ENCODE measurements around the gene ARRDC2.

ARRDC2 gene

GRCh38 chr19:18007044-18007916, 690 bp upstream of the ARRDC2 start:
- TF ChIP-seq EP300 (IDR thresholded peaks at IDR 0.05; ENCODE audit: borderline replicate concordance) = no peak
- 0 out of 2 replicates have a peak, but pooled peaks have one; percentile 87 for TF ChIP-seq EGR1 (IDR thresholded peaks at IDR 0.05)
- TF ChIP-seq CEBPB (IDR thresholded peaks at IDR 0.05) = peak; percentile 7; the same call in 1 of the 2 replicates
- TF ChIP-seq TAF1 (IDR thresholded peaks at IDR 0.05; ENCODE audit: low read depth) = no peak
- TF ChIP-seq FOXM1 (IDR thresholded peaks at IDR 0.05; ENCODE audit: borderline replicate concordance, low read depth) = no peak
- TF ChIP-seq TEAD4 (IDR thresholded peaks at IDR 0.05) = 0 out of 2 replicates have a peak, but pooled peaks have one; percentile 6
- no peak for TF ChIP-seq REST (IDR thresholded peaks at IDR 0.05; ENCODE audit: low read depth)
- TF ChIP-seq, protein P1, sequence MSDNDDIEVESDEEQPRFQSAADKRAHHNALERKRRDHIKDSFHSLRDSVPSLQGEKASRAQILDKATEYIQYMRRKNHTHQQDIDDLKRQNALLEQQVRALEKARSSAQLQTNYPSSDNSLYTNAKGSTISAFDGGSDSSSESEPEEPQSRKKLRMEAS (IDR thresholded peaks at IDR 0.05) = peak; percentile 67
- no peak for TF ChIP-seq TCF12 (IDR thresholded peaks at IDR 0.05; ENCODE audit: low read depth)
- 0 out of 2 replicates have a peak, but pooled peaks have one; percentile 21 for TF ChIP-seq NFIC (IDR thresholded peaks at IDR 0.05)
- TF ChIP-seq, protein P2, sequence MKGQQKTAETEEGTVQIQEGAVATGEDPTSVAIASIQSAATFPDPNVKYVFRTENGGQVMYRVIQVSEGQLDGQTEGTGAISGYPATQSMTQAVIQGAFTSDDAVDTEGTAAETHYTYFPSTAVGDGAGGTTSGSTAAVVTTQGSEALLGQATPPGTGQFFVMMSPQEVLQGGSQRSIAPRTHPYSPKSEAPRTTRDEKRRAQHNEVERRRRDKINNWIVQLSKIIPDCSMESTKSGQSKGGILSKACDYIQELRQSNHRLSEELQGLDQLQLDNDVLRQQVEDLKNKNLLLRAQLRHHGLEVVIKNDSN (IDR thresholded peaks at IDR 0.05) = peak; percentile 33; the same call in 1 of the 2 replicates
- peak; percentile 40; the same call in 1 of the 2 replicates for TF ChIP-seq YY1 (IDR thresholded peaks at IDR 0.05; ENCODE audit: low read depth)
- peak; percentile 98 for TF ChIP-seq RAD21 (IDR thresholded peaks at IDR 0.05; ENCODE audit: low read depth)

GRCh38 chr19:18008814-18009213, 844 bp downstream of the ARRDC2 start:
- TF ChIP-seq NFIC (IDR thresholded peaks at IDR 0.05) (no peak), EGR1 (IDR thresholded peaks at IDR 0.05) (no peak), FOXM1 (IDR thresholded peaks at IDR 0.05; ENCODE audit: borderline replicate concordance, low read depth) (no peak), TCF12 (IDR thresholded peaks at IDR 0.05; ENCODE audit: low read depth) (no peak), REST (IDR thresholded peaks at IDR 0.05; ENCODE audit: low read depth) (no peak), ZBTB7A (IDR thresholded peaks at IDR 0.05; ENCODE audit: low read depth) (no peak), CEBPB (IDR thresholded peaks at IDR 0.05) (no peak), TAF1 (IDR thresholded peaks at IDR 0.05; ENCODE audit: low read depth) (no peak), RAD21 (IDR thresholded peaks at IDR 0.05; ENCODE audit: low read depth) (no peak), CREB1 (IDR thresholded peaks at IDR 0.05; ENCODE audit: low read depth) (no peak), EP300 (IDR thresholded peaks at IDR 0.05; ENCODE audit: borderline replicate concordance) (no peak), TEAD4 (IDR thresholded peaks at IDR 0.05) (no peak), YY1 (IDR thresholded peaks at IDR 0.05; ENCODE audit: low read depth) (no peak)
- TF ChIP-seq, protein P2 (IDR thresholded peaks at IDR 0.05) = no peak
- TF ChIP-seq, protein P1 (IDR thresholded peaks at IDR 0.05) = no peak

DNA sequence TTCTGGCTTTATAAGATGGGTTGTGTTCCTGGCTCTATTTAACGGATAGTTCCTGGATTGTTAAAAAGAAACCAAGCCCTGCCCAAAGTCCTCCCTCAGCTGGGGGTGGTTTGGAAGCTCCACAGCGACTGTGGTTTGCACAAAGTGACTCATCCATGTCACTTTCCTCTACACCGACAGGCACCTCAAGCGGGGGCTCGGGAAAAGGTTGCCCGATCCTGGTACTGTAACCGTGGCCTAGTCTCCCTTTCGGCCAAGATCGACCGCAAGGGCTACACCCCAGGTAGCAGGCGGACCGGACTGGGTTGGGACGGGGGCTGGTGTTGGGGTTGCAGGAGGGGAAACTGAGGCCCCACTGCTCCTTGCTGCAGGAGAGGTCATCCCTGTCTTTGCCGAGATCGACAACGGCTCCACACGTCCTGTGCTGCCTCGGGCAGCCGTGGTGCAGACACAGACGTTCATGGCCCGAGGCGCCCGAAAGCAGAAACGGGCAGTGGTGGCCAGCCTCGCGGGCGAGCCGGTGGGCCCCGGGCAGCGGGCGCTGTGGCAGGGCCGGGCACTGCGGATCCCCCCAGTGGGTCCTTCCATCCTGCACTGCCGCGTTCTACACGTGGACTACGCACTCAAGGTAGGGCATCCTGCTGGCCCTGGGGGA, 1.6 kb downstream of the ARRDC2 start:
- TF ChIP-seq EGR1 (IDR thresholded peaks at IDR 0.05) (no peak), NFIC (IDR thresholded peaks at IDR 0.05) (no peak), TEAD4 (IDR thresholded peaks at IDR 0.05) (no peak), RAD21 (IDR thresholded peaks at IDR 0.05; ENCODE audit: low read depth) (no peak), FOXM1 (IDR thresholded peaks at IDR 0.05; ENCODE audit: borderline replicate concordance, low read depth) (no peak), TAF1 (IDR thresholded peaks at IDR 0.05; ENCODE audit: low read depth) (no peak), CEBPB (IDR thresholded peaks at IDR 0.05) (no peak), TCF12 (IDR thresholded peaks at IDR 0.05; ENCODE audit: low read depth) (no peak), EP300 (IDR thresholded peaks at IDR 0.05; ENCODE audit: borderline replicate concordance) (no peak), REST (IDR thresholded peaks at IDR 0.05; ENCODE audit: low read depth) (no peak), YY1 (IDR thresholded peaks at IDR 0.05; ENCODE audit: low read depth) (no peak), CREB1 (IDR thresholded peaks at IDR 0.05; ENCODE audit: low read depth) (no peak)
- TF ChIP-seq, protein P2 (IDR thresholded peaks at IDR 0.05) = no peak
- TF ChIP-seq, protein P1 (IDR thresholded peaks at IDR 0.05) = no peak

All from Ishikawa (cell line).